ENCODE results near the gene PSMD9. TPM values are rescaled to one million over a fixed set of nuclear protein-coding genes. Genes with fewer than 3 reads are reported as not detected.
"Not testable (repeated sequence)": the region's sequence is repeated elsewhere in the genome, so short reads cannot be mapped to it uniquely, and the experiment has no call there.

Gene PSMD9
- total RNA-seq = 10 to 100 TPM; 60.0 to 62.0 TPM

DNA sequence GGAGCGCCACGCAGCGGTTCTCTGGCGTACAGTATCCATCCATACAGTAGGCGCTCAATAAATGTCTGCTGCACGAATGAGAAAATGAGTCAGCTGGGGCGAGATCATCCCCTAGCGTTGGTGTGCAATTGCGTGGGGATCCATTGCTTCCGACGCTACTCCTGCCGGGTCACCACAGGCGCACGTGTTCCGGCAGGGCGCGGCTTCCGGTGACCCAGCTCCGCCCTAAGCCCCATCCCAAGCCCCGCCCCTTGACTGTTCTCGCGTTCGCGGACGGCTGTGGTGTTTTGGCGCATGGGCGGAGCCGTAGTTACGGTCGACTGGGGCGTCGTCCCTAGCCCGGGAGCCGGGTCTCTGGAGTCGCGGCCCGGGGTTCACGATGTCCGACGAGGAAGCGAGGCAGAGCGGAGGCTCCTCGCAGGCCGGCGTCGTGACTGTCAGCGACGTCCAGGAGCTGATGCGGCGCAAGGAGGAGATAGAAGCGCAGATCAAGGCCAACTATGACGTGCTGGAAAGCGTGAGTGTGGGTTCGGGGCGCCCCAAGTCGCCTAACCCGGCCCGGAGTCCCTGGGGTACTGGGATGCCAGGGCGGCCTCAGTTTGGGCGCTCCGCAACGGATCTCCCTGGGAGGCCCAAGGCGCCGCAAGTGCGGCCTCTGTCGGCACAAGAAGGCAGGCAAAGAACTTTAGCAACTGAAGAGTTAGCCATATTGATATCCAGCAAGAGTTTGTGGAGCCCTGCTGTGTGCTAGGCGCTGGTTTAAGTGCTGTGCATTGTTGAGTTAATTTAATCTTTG, at the start of gene PSMD9:
Gene PSMD9, plus strand, starts transcription at position 313 of the 796 bp plus-strand sequence. Its CDS starts 67 bp downstream, at position 380.
- ChIA-PET POLR2A (interaction anchor here (0.9 kb wide), 2 partner anchors 87 to 94 kb away, joined by 3 to 6 read pairs; no protein-coding TSS in a partner anchor), CTCF (interaction anchor here (0.5 to 3.5 kb wide), 25 partner anchors 9 to 448 kb away, joined by 3 to 32 read pairs (median 4); partner anchors contain the start of genes MORN3, RHOF and TMEM120B)
- Mint-ChIP-seq H3K9me3 (no peaks in the 10 kb centered on the region), H3K4me1 (peaks cover 39% of the 10 kb centered on the region), H3K36me3 (ENCODE audit: low read depth) (peaks cover 12% of the 10 kb centered on the region), H3K27me3 (peaks cover 1% of the 10 kb centered on the region), H3K27ac (peak within 1 kb of the TSS; percentile 98), H3K4me3 (peak within 1 kb of the TSS; percentile 94)
- DNase-seq = peak; percentile 99

DNA sequence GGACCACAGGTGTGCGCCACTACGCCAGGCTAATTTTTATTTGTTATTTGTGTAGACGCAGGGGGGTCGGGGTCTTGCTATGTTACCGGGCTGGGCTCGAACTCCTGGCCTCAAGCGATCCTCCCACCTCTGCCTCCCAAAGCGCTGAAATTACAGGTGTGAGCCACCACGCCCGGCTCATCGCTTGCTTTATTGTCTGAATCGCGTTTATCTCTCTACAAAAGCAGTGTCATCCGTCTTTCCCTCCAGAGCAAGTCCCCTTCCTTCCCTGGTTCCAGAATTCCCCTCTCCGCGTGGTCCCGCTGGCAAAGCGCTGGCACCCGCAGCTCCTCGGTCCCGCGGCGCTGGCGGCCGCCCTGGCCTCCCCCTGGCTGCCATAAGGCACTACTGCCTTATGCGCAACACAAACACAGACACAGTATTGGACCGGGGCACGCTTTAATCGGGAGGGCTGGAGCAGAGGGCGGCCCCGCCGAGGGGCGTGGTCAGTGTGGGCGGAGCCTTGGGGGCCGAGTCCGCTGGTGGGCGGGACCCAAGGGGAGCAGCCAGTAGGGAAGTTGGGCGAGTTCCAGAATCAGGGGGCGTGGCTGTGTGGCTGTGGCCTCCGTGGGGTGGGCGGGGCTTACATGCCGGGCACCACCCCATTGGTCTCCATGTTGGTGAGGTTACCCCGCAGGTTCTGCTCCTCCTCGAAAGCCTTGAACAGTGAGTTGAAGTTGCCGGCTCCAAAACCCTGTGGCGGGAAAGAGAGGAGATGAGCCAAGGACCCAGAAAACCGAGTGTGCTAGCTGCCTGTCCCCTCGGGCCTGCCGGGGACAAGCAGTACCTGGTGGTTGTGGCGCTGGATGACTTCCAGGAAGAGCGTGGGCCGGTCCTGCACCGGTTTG, 49.2 kb upstream of the PSMD9 start:
- POLR2A ChIA-PET = no interaction called here
- Mint-ChIP-seq H3K27ac (peak overlapping the region; percentile 93), H3K4me3 (peak overlapping the region; percentile 97), H3K4me1 (peaks cover 18% of the 10 kb centered on the region), H3K36me3 (ENCODE audit: low read depth) (no peaks in the 10 kb centered on the region), H3K27me3 (no peaks in the 10 kb centered on the region), H3K9me3 (no peaks in the 10 kb centered on the region)
- CTCF ChIA-PET = interaction anchor here (0.6 to 6.4 kb wide), 5 partner anchors 12 to 49 kb away, joined by 3 to 32 read pairs (median 5); partner anchors contain the start of genes PSMD9 and RHOF
- DNase-seq = peak; percentile 99

DNA sequence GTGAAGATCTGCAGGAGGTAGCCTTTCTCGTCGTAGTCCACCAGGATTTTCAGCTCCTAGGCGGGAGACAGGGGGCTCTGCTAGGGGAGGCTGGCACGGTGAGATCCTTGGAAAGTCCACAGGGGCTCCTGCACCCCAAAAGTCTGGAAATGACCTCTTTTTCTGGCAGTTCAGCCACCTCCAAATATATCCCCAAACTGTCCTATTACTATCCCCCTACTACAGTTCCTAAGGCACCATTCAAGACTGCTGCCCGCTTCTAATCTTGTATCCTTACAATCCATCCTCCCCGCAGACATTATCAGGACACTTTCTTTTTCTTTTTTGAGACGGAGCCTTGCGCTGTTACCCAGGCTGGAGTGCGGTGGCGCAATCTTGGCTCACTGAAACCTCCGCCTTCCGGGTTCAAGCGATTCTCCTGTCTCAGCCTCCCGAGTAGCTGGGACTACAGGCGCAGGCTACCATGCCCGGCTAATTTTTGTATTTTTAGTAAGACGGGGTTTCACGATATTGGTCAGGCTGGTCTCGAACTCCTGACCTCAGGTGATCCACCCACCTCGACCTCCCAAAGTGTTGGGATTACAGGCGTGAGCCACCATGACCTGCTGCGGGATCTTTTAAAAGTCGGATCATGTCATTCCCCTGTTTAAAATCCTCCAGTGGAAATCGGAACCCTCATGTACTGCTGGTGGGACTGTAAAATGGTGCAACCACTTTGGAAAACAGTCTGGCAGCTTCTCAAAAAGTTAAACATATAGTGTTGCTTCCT, 48.4 kb upstream of the PSMD9 start:
- peak overlapping the region; percentile 93 for H3K27ac Mint-ChIP-seq
- peaks cover 18% of the 10 kb centered on the region for H3K4me1 Mint-ChIP-seq
- no peaks in the 10 kb centered on the region for H3K9me3 Mint-ChIP-seq
- H3K27me3 Mint-ChIP-seq = no peaks in the 10 kb centered on the region
- no peak for DNase-seq
- H3K4me3 Mint-ChIP-seq = peak overlapping the region; percentile 97
- ChIA-PET POLR2A (no interaction called here), CTCF (interaction anchor here (0.6 to 6.4 kb wide), 4 partner anchors 29 to 523 kb away, joined by 4 to 32 read pairs (median 16); partner anchors contain the start of genes PSMD9 and RHOF)
- no peaks in the 10 kb centered on the region for H3K36me3 Mint-ChIP-seq (ENCODE audit: low read depth)

DNA sequence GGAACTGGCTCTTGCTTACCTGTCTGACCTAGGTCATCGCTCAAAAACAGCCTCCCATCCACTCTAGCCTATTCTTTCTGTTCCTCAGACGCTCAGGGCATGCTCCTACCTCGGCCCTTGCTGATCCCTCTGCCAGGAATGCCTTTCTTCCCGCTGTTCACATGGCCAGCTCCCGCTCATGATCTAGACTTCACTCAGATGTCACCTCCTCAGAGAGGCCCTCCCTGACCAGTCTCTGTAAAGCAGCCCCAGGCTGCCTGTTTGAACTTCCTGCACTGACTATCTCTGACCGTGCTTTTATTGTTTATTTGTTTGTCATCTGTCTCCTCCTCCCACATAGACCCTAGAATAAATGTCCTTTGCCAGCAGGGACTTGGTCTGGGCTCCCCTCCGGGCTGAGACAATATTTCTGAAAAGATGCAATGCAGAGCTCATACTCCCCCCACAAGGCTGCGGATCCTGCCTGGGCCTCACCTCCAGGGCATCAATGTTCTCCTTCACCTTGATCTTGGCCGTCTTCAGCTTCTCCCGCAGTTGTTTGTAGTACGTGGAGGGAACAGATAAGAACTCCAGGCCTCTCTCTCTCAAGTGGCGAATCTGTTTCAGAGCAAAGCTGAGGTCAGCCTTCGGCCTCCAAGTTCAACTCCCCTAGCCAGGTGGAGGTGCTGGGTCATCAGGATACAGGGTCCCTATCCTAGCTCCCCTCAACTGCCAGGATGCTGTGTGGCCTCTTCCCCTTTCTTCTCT, 45.2 kb upstream of the PSMD9 start:
- ChIA-PET CTCF (interaction anchor here (0.7 to 1.5 kb wide), 7 partner anchors 10 to 1033 kb away, joined by 3 to 8 read pairs (median 4); partner anchors contain the start of genes PSMD9 and RHOF), POLR2A (no interaction called here)
- Mint-ChIP-seq H3K4me3 (no peak overlapping the region), H3K9me3 (no peaks in the 10 kb centered on the region), H3K27me3 (no peaks in the 10 kb centered on the region), H3K27ac (peak overlapping the region; percentile 36), H3K4me1 (peaks cover 20% of the 10 kb centered on the region), H3K36me3 (ENCODE audit: low read depth) (no peaks in the 10 kb centered on the region)
- no peak for DNase-seq

DNA sequence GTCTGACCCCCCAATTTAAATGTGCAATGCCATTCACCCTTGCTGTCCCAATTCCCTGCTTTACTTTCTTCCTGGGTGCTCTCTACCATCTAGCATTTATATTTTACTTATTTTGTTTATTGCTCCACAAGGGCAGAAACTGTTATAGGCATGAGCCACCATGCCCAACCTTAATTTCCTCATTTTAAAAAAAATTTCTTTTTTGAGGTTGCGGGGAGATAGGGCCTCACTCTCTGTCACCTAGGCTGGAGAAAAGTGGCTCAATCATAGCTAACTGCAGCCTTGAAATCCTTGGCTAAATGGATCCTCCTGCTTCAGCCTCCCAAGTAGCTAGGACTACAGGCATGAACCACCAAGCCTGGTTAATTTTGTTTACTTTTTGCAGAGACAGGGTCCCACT, 42.9 kb upstream of the PSMD9 start:
- Mint-ChIP-seq H3K27ac (no peak overlapping the region), H3K27me3 (no peaks in the 10 kb centered on the region), H3K4me1 (peaks cover 6% of the 10 kb centered on the region), H3K9me3 (no peaks in the 10 kb centered on the region), H3K36me3 (ENCODE audit: low read depth) (no peaks in the 10 kb centered on the region), H3K4me3 (no peak overlapping the region)
- DNase-seq = no peak
- CTCF ChIA-PET = interaction anchor here (0.7 to 1.0 kb wide), 2 partner anchors 10 to 36 kb away, joined by 3 read pairs; no protein-coding TSS in a partner anchor
- POLR2A ChIA-PET = no interaction called here

GRCh38 chr12:121849211-121849610, 39.4 kb upstream of the PSMD9 start:
- no peak overlapping the region for H3K27ac Mint-ChIP-seq

GRCh38 chr12:121849665-121850064, 38.9 kb upstream of the PSMD9 start:
- H3K27ac Mint-ChIP-seq = peak overlapping the region; percentile 7
- peaks cover 2% of the 10 kb centered on the region for H3K4me1 Mint-ChIP-seq
- H3K27me3 Mint-ChIP-seq = no peaks in the 10 kb centered on the region
- no peaks in the 10 kb centered on the region for H3K9me3 Mint-ChIP-seq
- DNase-seq = no peak
- H3K4me3 Mint-ChIP-seq = no peak overlapping the region
- H3K36me3 Mint-ChIP-seq (ENCODE audit: low read depth) = no peaks in the 10 kb centered on the region
- CTCF ChIA-PET = interaction anchor here (0.6 to 0.8 kb wide), 2 partner anchors 15 to 55 kb away, joined by 3 to 5 read pairs; no protein-coding TSS in a partner anchor
- POLR2A ChIA-PET = no interaction called here

More at GRCh38 chr12:121849211-121849610, 39.4 kb upstream of the PSMD9 start:
- DNase-seq = no peak
- H3K36me3 Mint-ChIP-seq (ENCODE audit: low read depth) = no peaks in the 10 kb centered on the region
- peaks cover 2% of the 10 kb centered on the region for H3K4me1 Mint-ChIP-seq
- no peaks in the 10 kb centered on the region for H3K9me3 Mint-ChIP-seq
- ChIA-PET CTCF (interaction anchor here (0.6 kb wide), 1 partner anchor 25 kb away, joined by 3 read pairs; no protein-coding TSS in a partner anchor), POLR2A (no interaction called here)
- H3K4me3 Mint-ChIP-seq = no peak overlapping the region
- no peaks in the 10 kb centered on the region for H3K27me3 Mint-ChIP-seq

GRCh38 chr12:121852392-121852791, 36.2 kb upstream of the PSMD9 start:
- CTCF ChIA-PET = interaction anchor here (0.6 to 0.8 kb wide), 2 partner anchors 40 to 410 kb away, joined by 4 read pairs; no protein-coding TSS in a partner anchor
- H3K27ac Mint-ChIP-seq; H3K9me3 Mint-ChIP-seq; H3K36me3 Mint-ChIP-seq (ENCODE audit: low read depth); H3K4me1 Mint-ChIP-seq; H3K4me3 Mint-ChIP-seq; H3K27me3 Mint-ChIP-seq; DNase-seq; POLR2A ChIA-PET: not testable (repeated sequence)

- DNase-seq = no peak
- H3K4me1 Mint-ChIP-seq = no peaks in the 10 kb centered on the region
- no peak overlapping the region for H3K27ac Mint-ChIP-seq
- H3K36me3 Mint-ChIP-seq (ENCODE audit: low read depth) = no peaks in the 10 kb centered on the region
- no peaks in the 10 kb centered on the region for H3K9me3 Mint-ChIP-seq
- ChIA-PET POLR2A (interaction anchor here (0.7 kb wide), 1 partner anchor 229 kb away, joined by 3 read pairs; no protein-coding TSS in a partner anchor), CTCF (interaction anchor here (0.5 to 2.5 kb wide), 3 partner anchors 34 to 64 kb away, joined by 3 to 5 read pairs (median 5); partner anchors contain the start of gene RHOF)
- no peak overlapping the region for H3K4me3 Mint-ChIP-seq
- no peaks in the 10 kb centered on the region for H3K27me3 Mint-ChIP-seq
These were observed 31.0 kb upstream of the PSMD9 start for GRCh38 chr12:121857322-121858246.

- H3K9me3 Mint-ChIP-seq = no peaks in the 10 kb centered on the region
- no peak for DNase-seq
- H3K27ac Mint-ChIP-seq = peak overlapping the region; percentile 41
- H3K4me1 Mint-ChIP-seq = no peaks in the 10 kb centered on the region
- H3K27me3 Mint-ChIP-seq = no peaks in the 10 kb centered on the region
- no peaks in the 10 kb centered on the region for H3K36me3 Mint-ChIP-seq (ENCODE audit: low read depth)
- ChIA-PET POLR2A (no interaction called here), CTCF (interaction anchor here (0.6 to 2.5 kb wide), 3 partner anchors 49 to 128 kb away, joined by 4 to 5 read pairs (median 5); partner anchors contain the start of gene RHOF)
- H3K4me3 Mint-ChIP-seq = no peak overlapping the region
These were observed 30.3 kb upstream of the PSMD9 start for GRCh38 chr12:121858318-121858661.
